GM21423 (cell line): ENCODE results near the gene PALM3.

ENCODE experiments used
- ATAC-seq: cut with Tn5 transposase; IDR thresholded peaks from one replicate; pipeline ENCODE4 v1.9.1; 2021; ENCODE audit warnings: mild to moderate bottlenecking, moderate library complexity; ENCODE audit not compliant: unreplicated experiment

The PALM3 gene

GRCh38 chr19:14004619-14005348 lies 57.1 kb downstream of the PALM3 start:
- no peak for ATAC-seq
